Anterior cingulate cortex (tissue), 58 donors: ENCODE data around the gene MYD88.
A peak's percentile ranks its signal among the peaks of the same experiment; 100 is the strongest.
"Not testable (repeated sequence)": the region's sequence is repeated elsewhere in the genome, so short reads cannot be mapped to it uniquely, and the experiment has no call there.

Source experiments
- DNase-seq, 58 donors: peaks; one replicate each; lab custom pipeline; 2025; lab: John Stamatoyannopoulos, UW

Gene MYD88

DNA sequence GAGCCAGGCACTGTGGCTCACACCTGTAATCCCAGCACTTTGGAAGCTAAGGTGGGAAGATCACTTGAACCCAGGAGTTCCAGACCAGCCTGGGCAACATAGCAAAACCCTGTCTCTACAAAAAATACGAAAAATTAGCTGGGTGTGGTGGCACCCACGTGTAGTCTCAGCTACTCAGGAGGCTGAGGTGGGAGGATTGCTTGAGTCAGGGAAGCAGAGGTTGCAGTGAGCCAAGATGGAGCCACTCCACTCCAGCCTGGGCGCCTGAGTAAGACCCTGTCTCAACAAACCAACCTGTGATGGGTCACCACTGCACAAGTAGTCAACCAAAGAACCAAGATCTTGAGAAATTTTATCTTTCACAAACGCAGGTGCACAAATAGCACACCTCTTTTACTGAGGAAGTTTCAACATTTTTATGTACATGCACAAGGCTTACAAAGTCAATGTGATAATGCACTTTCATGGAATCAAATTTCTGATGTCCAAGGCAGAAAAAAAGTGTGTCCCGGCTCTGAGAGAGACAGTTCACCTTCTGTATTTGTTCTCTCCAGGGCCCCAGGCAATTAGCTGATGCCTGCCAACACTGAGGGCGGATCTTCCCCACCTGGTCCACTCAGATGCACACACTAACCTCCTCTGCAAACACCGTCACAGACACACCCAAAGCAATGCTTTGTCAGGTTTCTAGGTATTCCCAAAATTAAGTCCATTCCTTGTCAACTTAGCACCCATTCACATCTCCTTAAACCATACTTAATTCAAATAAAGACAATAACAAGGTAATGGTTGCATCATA is 13.9 kb upstream of the MYD88 start:
- no peak for DNase-seq

- DNase-seq, result no peak
Measured at GRCh38 chr3:38125305-38126120, 12.9 kb upstream of the MYD88 start.

- DNase-seq, result no peak
Measured at GRCh38 chr3:38126121-38126892, 12.2 kb upstream of the MYD88 start.

- no peak for DNase-seq
Measured at GRCh38 chr3:38127611-38128302, 10.7 kb upstream of the MYD88 start.

- DNase-seq, result no peak
Measured at GRCh38 chr3:38128303-38128655, 10.2 kb upstream of the MYD88 start.

DNA sequence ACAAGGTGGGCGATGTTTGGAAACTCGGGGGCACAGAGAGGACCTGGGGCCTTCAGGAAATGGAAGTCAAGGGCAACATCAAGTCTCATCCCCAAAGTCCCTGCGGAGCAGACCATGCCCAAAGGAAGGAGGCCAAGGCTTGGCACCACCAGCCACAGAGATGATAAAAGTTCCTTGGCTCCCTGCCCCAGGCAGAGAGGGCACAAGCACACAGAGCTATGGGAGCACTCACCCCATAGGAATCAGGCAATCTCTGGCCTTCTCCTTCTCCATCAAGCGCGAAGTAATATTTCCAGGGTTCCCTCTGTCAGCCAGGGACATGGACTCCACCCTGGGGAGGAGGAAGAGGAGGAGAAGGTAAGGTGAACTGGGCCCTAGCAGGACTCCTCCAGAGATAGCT is 9.4 kb upstream of the MYD88 start:
- no peak for DNase-seq

DNA sequence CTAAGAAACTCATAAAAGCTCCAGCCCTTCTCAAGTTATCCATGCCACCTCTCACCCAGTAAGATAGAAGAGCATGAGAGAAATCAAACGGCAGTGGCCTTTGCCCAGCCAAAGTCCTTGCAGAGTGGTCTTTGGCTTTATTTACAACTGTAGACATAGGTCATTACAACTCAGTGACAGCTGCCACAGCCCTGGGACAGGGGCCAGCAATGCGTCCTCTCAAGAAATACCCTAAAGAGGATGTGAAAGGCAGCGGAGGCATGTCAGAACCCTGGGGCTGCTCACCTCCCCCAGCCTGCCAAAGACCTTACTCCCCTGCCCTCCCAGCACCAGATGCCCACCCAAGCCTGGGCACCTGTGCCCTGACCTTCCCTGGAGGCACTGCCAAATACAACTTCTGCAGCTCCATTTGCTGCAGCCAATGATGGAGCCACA is 7.8 kb upstream of the MYD88 start:
- no peak for DNase-seq

- DNase-seq, result peak in 1 of 58 donors; percentile 18
Measured at GRCh38 chr3:38131621-38132369, 6.7 kb upstream of the MYD88 start.

GRCh38 chr3:38133209-38133556 is 5.3 kb upstream of the MYD88 start:
- DNase-seq, result no peak

GRCh38 chr3:38133557-38134405 is 4.7 kb upstream of the MYD88 start:
- no peak for DNase-seq

- not testable (repeated sequence) for DNase-seq
Measured at GRCh38 chr3:38134517-38135143, 3.8 kb upstream of the MYD88 start.

DNA sequence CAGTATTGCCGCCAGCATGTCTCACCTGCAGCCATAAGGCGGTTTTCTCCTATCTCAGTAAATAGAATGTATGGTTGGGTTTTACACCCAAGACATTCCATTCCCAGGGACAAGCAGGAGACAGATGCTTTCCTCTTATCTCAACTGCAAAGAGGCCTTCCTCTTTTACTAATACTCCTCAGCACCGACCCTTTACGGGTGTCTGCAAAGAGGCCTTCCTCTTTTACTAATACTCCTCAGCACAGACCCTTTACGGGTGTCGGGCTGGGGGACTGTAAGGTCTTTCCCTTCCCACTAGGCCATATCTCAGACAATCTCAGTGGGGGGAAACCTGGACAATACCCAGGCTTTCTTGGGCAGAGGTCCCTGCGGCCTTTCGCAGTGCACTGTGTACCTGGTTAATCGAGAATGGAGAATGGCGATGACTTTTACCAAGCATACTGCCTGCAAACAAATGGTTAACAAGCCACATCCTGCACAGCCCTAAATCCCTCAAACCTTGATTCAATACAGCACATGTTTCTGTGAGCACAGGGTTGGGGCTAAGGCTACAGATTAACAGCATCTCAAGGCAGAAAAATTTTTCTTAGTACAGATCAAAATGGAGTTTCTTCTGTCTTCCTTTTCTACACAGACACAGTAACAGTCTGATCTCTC is 2.7 kb upstream of the MYD88 start:
- DNase-seq, result not testable (repeated sequence)

DNA sequence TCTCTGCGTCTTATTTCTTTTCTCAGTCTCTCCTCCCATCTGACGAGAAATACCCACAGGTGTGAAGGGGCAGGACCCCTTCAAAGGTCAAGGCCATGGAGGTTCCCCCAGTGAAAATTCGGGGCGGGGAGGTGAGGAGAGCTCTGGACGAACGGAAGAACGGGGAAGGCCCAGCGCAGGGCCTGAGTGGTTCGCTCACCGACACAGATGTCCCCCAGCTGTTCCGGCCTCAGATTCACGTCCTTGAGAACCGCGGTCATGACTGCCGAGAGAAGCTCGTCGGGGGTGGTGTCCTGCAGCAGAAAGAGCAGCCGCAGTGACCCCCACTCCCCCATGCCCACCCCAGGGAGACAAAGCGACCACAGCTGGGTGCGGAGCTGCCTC is 2.1 kb upstream of the MYD88 start:
- DNase-seq, result peak in 1 of 58 donors; percentile 49

DNA sequence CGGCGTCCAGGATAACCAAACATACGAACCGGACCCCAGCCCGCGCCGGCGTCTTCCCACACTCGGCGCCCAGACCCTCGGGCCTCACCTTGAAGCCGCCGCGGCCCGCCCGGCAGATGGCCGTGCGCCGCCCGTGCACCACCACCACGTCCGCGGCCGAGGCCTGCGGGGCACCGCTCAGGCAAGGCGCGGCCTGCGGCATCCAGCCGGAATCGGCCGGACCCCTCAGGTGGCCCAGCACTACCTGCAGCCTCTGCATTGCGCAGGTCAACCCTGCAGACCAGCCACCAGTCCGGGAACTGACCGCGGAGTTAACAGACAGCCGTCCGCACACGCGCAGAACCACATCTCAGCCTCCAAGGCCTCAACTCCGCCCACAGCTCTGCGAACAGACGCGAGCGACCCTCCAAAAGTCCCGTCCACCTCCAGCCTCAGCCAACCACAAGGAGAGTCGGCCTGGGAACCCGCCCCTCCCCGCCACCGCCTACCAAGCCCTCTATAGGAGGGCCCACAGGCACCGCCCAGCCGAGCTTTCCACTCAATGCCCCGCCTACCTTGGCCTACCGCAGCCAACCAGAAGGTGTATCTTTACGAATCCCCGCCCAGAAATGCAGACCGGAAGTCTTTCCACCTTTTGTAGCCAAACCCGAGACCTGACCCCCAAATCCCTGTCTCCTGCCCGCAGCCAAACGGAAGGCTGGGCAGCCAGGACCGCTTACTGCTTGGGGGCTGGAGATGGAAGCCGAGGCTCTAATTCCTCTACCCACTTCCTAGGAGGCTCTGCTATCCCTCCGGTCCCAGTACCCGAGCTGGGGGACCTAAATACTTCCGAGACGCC is 1.5 kb upstream of the MYD88 start, which contains the start of gene ACAA1:
Gene ACAA1, minus strand, starts transcription at position 351 of the 838 bp plus-strand sequence. Its CDS starts 92 bp downstream, at position 259.
- DNase-seq, result peak; percentile 85 to 100 (median 99)

GRCh38 chr3:38137615-38138348 is 679 bp upstream of the MYD88 start:
- peak in 1 of 58 donors; percentile 39 for DNase-seq

- DNase-seq, result no peak
Measured at GRCh38 chr3:38139191-38139590, 730 bp downstream of the MYD88 start.
